WTC11 (cell line): ENCODE data around the gene PDE6D. TPM values are rescaled to one million over a fixed set of nuclear protein-coding genes. Genes with fewer than 3 reads are reported as not detected.

Experiments
- ATAC-seq: fragments of 200-7000 bp; cut with Tn5 transposase; 2 replicates; pipeline ENCODE4 v1.10.0; 2021; ENCODE audit warnings: mild to moderate bottlenecking, moderate library complexity
- CTCF ChIA-PET: fragments of 300-600 bp; sonication (Branson Sonifier 250); formaldehyde crosslinking; loops from one replicate; lab custom pipeline; 2021; ENCODE audit warnings: antibody characterized with exemption; lab: Charles Lee
- POLR2A ChIA-PET: fragments of 350-600 bp; sonication (Branson Sonifier 250); formaldehyde crosslinking; loops from one replicate; lab custom pipeline; 2021; ENCODE audit warnings: antibody characterized with exemption; lab: Charles Lee
- DNase-seq: peaks from one replicate; pipeline ENCODE4 v3.0.0; 2021; ENCODE audit warnings: low spot score
- H3K27ac Mint-ChIP-seq: 2 replicates; pipeline ENCODE4 v1.8.0; 2021; ENCODE audit warnings: mixed read lengths
- H3K27me3 Mint-ChIP-seq: 2 replicates; pipeline ENCODE4 v1.8.0; 2021; ENCODE audit warnings: low read depth, mild to moderate bottlenecking, moderate library complexity, mixed read lengths
- H3K36me3 Mint-ChIP-seq: 2 replicates; pipeline ENCODE4 v1.8.0; 2021; ENCODE audit warnings: mixed read lengths
- H3K4me1 Mint-ChIP-seq: 2 replicates; pipeline ENCODE4 v1.8.0; 2022; ENCODE audit warnings: mixed read lengths
- H3K4me3 Mint-ChIP-seq: 2 replicates; pipeline ENCODE4 v1.8.0; 2021; ENCODE audit warnings: mild to moderate bottlenecking, moderate library complexity, mixed read lengths
- H3K9me3 Mint-ChIP-seq: 2 replicates; pipeline ENCODE4 v1.8.0; 2021; ENCODE audit warnings: mixed read lengths
- ATF1 ChIP-seq: sonication (generic); formaldehyde crosslinking; IDR thresholded peaks from 2 replicates; pipeline ENCODE4 v1.8.1; 2023; ENCODE audit warnings: mild to moderate bottlenecking, moderate library complexity, missing genetic modification reagents
- CREM ChIP-seq: sonication (generic); formaldehyde crosslinking; IDR thresholded peaks from 2 replicates; pipeline ENCODE4 v1.8.1; 2022; ENCODE audit warnings: mild to moderate bottlenecking, missing genetic modification reagents, moderate library complexity
- ETV6 ChIP-seq: sonication (generic); formaldehyde crosslinking; IDR thresholded peaks from 2 replicates; pipeline ENCODE4 v1.8.1; 2022; ENCODE audit warnings: mild to moderate bottlenecking, missing genetic modification reagents
- FOXP4 ChIP-seq: sonication (generic); formaldehyde crosslinking; IDR thresholded peaks from 2 replicates; pipeline ENCODE4 v1.8.0; 2022; ENCODE audit warnings: mild to moderate bottlenecking, missing genetic modification reagents
- GRHL2 ChIP-seq: fragments of 250-450 bp; sonication (Bioruptor Pico); IDR thresholded peaks from 2 replicates; pipeline ENCODE4 v1.8.0; 2022; ENCODE audit warnings: mild to moderate bottlenecking, moderate library complexity; ENCODE audit not compliant: insufficient replicate concordance, severe bottlenecking
- NFE2L1 ChIP-seq: sonication (generic); formaldehyde crosslinking; IDR thresholded peaks from 2 replicates; pipeline ENCODE4 v1.8.1; 2023; ENCODE audit warnings: missing genetic modification reagents
- RELA ChIP-seq: sonication (generic); formaldehyde crosslinking; IDR thresholded peaks from 2 replicates; pipeline ENCODE4 v1.8.1; 2022; ENCODE audit warnings: missing genetic modification reagents, mild to moderate bottlenecking, borderline replicate concordance
- SP1 ChIP-seq: sonication (generic); formaldehyde crosslinking; conservative IDR thresholded peaks from 2 replicates; pipeline ENCODE4 v1.8.1; 2022; ENCODE audit warnings: missing genetic modification reagents
- ZBTB21 ChIP-seq: sonication (generic); formaldehyde crosslinking; IDR thresholded peaks from 2 replicates; pipeline ENCODE4 v1.8.1; 2023; ENCODE audit warnings: mild to moderate bottlenecking, missing genetic modification reagents, borderline replicate concordance
- ZNF219 ChIP-seq: sonication (generic); formaldehyde crosslinking; IDR thresholded peaks from 2 replicates; pipeline ENCODE4 v1.8.0; 2023; ENCODE audit warnings: missing genetic modification reagents, mild to moderate bottlenecking, borderline replicate concordance
- ZNF512 ChIP-seq: sonication (generic); formaldehyde crosslinking; IDR thresholded peaks from 2 replicates; pipeline ENCODE4 v1.8.1; 2022; ENCODE audit warnings: missing genetic modification reagents, borderline replicate concordance
- total RNA-seq: library from RNA; stranded (reverse); gene quantifications from 3 replicates; pipeline ENCODE4 v1.2.3, GENCODE V29; 2021
- TF ChIP-seq, protein P1 (sequence below): fragments of 250-450 bp; sonication (Bioruptor Pico); conservative IDR thresholded peaks from 2 replicates; pipeline ENCODE4 v1.9.0; 2021; ENCODE audit warnings: mild to moderate bottlenecking
- TF ChIP-seq, protein P2 (sequence below): sonication (generic); formaldehyde crosslinking; IDR thresholded peaks from 2 replicates; pipeline ENCODE4 v1.8.0; 2023; ENCODE audit warnings: missing genetic modification reagents, mild to moderate bottlenecking, borderline replicate concordance
- TF ChIP-seq, protein P3 (sequence below): sonication (generic); formaldehyde crosslinking; IDR thresholded peaks from 2 replicates; pipeline ENCODE4 v1.8.1; 2023; ENCODE audit warnings: mild to moderate bottlenecking, missing genetic modification reagents

The PDE6D gene
- total RNA-seq, 1 experiment from 2014 or later: 30.2 TPM

DNA sequence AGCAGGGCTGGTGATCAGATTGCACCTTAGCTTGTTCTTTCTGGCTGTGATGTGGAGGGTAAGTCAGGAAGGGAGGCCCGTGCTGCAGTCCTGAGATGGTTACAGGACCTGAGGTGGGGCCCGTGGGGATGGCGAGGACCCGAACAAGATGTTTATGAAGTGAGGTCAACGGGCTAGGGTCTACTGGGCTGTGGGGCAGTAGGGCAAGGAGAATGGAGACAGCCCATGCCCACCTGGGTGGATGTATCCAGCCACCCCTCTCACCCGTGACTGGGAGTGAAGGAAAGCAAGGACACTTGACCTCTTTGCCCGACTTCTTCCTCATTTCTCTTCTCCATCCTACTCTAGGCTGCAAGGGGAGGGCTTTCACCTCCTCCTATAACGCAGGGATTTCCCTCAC, 54.8 kb downstream of the PDE6D start:
- ChIA-PET CTCF (interaction anchor here (1.0 to 3.3 kb wide), 4 partner anchors 12 to 112 kb away, joined by 3 to 32 read pairs (median 10); partner anchors contain the start of gene COPS7B), POLR2A (no interaction called here)

DNA sequence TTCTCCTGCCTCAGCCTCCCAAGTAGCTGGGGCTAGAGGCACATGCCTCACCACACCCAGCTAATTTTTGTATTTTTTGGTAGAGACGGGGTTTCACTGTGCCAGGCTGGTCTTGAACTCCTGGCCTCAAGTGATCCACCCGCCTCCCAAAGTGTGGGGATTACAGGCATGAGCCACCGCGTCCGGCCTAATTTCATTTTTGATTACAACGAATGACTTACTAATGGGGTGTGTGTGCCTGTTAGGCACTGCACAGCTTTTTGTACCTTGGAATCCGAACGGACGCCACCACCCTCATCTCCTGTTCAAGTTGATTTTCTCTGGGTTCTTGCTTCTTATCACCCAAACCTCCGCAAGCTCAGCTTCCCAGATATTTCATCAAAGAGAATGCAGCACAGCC, 55.6 kb downstream of the PDE6D start:
- H3K4me1 Mint-ChIP-seq: peaks cover 9% of the 10 kb centered on the region
- POLR2A ChIA-PET: interaction anchor here (0.8 kb wide), 1 partner anchor 11 kb away, joined by 8 read pairs; no protein-coding TSS in a partner anchor
- no peaks in the 10 kb centered on the region for H3K9me3 Mint-ChIP-seq
- DNase-seq (no peak), ATAC-seq (no peak)
- CTCF ChIA-PET: interaction anchor here (0.6 to 3.3 kb wide), 6 partner anchors 10 to 111 kb away, joined by 3 to 32 read pairs (median 5); partner anchors contain the start of gene COPS7B
- no peak overlapping the region for H3K4me3 Mint-ChIP-seq
- H3K36me3 Mint-ChIP-seq: no peaks in the 10 kb centered on the region
- no peaks in the 10 kb centered on the region for H3K27me3 Mint-ChIP-seq
- no peak overlapping the region for H3K27ac Mint-ChIP-seq
- no peak for TF ChIP-seq ETV6 (CRISPR knock-in tag)
- TF ChIP-seq, protein P1, sequence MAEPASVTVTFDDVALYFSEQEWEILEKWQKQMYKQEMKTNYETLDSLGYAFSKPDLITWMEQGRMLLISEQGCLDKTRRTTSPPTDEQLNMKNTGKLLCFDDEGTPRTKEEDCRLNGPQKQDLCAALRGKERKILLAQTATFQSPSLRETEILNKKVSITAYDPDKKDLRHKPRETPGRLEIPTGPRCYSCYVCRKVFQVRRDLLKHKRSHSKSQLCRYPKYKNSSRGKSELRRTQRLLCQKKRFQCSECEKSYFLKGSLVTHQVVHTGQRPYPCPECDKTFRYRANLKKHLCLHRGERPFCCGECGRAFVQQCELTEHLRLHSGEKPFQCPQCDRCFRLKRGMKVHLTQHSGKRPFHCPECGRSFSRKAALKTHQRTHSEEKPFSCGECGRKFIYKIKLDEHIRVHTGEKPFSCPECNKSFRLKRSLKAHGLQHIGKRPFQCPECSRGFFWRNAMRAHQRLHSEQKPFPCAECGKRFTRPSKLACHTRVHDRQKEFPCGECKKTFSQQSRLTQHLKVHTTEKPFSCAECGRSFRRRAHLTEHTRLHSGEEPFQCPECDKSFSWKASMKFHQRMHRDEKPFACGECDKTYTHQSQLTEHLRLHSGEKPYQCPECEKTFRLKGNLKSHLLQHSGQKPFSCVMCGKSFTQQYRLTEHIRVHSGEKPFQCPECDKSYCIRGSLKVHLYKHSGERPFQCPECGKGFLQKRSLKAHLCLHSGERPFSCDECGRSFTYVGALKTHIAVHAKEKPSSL (CRISPR knock-in tag): no peak
- TF ChIP-seq NFE2L1 (CRISPR knock-in tag): no peak
- TF ChIP-seq GRHL2 (CRISPR knock-in tag): no peak
- no peak for TF ChIP-seq SP1 (CRISPR knock-in tag)
- TF ChIP-seq, protein P2, sequence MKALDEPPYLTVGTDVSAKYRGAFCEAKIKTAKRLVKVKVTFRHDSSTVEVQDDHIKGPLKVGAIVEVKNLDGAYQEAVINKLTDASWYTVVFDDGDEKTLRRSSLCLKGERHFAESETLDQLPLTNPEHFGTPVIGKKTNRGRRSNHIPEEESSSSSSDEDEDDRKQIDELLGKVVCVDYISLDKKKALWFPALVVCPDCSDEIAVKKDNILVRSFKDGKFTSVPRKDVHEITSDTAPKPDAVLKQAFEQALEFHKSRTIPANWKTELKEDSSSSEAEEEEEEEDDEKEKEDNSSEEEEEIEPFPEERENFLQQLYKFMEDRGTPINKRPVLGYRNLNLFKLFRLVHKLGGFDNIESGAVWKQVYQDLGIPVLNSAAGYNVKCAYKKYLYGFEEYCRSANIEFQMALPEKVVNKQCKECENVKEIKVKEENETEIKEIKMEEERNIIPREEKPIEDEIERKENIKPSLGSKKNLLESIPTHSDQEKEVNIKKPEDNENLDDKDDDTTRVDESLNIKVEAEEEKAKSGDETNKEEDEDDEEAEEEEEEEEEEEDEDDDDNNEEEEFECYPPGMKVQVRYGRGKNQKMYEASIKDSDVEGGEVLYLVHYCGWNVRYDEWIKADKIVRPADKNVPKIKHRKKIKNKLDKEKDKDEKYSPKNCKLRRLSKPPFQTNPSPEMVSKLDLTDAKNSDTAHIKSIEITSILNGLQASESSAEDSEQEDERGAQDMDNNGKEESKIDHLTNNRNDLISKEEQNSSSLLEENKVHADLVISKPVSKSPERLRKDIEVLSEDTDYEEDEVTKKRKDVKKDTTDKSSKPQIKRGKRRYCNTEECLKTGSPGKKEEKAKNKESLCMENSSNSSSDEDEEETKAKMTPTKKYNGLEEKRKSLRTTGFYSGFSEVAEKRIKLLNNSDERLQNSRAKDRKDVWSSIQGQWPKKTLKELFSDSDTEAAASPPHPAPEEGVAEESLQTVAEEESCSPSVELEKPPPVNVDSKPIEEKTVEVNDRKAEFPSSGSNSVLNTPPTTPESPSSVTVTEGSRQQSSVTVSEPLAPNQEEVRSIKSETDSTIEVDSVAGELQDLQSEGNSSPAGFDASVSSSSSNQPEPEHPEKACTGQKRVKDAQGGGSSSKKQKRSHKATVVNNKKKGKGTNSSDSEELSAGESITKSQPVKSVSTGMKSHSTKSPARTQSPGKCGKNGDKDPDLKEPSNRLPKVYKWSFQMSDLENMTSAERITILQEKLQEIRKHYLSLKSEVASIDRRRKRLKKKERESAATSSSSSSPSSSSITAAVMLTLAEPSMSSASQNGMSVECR (CRISPR knock-in tag): no peak
- TF ChIP-seq, all 79 proteins: peak for 0

More for the DNA sequence above, 54.8 kb downstream of the PDE6D start:
- ATAC-seq (no peak), DNase-seq (no peak)
- Mint-ChIP-seq H3K27ac (no peak overlapping the region), H3K4me3 (no peak overlapping the region), H3K9me3 (no peaks in the 10 kb centered on the region), H3K36me3 (0 out of 2 replicates have a peak, but pooled peaks cover 1% of the 10 kb centered on the region), H3K27me3 (no peaks in the 10 kb centered on the region), H3K4me1 (peaks cover 9% of the 10 kb centered on the region)
- TF ChIP-seq CREM (CRISPR knock-in tag) (no peak), FOXP4 (CRISPR knock-in tag) (no peak), SP1 (CRISPR knock-in tag) (no peak), RELA (CRISPR knock-in tag) (no peak), ZNF219 (CRISPR knock-in tag) (no peak), ZNF512 (CRISPR knock-in tag) (no peak), ATF1 (CRISPR knock-in tag) (no peak), ZBTB21 (CRISPR knock-in tag) (no peak)
- TF ChIP-seq, protein P3, sequence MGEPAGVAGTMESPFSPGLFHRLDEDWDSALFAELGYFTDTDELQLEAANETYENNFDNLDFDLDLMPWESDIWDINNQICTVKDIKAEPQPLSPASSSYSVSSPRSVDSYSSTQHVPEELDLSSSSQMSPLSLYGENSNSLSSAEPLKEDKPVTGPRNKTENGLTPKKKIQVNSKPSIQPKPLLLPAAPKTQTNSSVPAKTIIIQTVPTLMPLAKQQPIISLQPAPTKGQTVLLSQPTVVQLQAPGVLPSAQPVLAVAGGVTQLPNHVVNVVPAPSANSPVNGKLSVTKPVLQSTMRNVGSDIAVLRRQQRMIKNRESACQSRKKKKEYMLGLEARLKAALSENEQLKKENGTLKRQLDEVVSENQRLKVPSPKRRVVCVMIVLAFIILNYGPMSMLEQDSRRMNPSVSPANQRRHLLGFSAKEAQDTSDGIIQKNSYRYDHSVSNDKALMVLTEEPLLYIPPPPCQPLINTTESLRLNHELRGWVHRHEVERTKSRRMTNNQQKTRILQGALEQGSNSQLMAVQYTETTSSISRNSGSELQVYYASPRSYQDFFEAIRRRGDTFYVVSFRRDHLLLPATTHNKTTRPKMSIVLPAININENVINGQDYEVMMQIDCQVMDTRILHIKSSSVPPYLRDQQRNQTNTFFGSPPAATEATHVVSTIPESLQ (CRISPR knock-in tag): no peak
